Measurements from ENCODE around the gene SHANK2.
A peak's percentile ranks its signal among the peaks of the same experiment; 100 is the strongest.

Gene SHANK2

DNA sequence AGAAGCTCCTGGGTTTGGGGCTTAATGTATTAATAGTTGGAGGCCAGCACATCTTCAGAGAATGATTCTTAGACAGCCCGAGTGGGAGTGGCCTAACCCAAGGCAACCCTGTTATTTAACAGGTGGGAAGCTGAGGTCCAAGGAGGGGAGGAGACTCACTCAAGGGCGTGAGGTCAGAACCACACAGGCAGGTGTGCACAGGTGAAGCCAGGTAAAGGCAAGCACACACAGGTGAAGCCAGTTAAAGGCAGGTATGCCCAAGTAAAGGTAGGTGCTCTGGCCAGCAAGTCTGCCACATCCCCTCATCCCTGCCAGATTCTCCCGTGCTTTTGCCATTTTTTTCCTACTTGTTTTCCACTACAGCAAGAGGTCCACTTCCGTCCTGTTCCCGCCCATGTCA, 2.9 kb upstream of the SHANK2 start:
- DNase-seq (ENCODE audit: low spot score): no peak
- H3K4me3 ChIP-seq: no peak overlapping the region
- H3K27ac ChIP-seq: no peak overlapping the region
- TF ChIP-seq, protein P1, sequence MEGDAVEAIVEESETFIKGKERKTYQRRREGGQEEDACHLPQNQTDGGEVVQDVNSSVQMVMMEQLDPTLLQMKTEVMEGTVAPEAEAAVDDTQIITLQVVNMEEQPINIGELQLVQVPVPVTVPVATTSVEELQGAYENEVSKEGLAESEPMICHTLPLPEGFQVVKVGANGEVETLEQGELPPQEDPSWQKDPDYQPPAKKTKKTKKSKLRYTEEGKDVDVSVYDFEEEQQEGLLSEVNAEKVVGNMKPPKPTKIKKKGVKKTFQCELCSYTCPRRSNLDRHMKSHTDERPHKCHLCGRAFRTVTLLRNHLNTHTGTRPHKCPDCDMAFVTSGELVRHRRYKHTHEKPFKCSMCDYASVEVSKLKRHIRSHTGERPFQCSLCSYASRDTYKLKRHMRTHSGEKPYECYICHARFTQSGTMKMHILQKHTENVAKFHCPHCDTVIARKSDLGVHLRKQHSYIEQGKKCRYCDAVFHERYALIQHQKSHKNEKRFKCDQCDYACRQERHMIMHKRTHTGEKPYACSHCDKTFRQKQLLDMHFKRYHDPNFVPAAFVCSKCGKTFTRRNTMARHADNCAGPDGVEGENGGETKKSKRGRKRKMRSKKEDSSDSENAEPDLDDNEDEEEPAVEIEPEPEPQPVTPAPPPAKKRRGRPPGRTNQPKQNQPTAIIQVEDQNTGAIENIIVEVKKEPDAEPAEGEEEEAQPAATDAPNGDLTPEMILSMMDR (IDR thresholded peaks at IDR 0.05): no peak

DNA sequence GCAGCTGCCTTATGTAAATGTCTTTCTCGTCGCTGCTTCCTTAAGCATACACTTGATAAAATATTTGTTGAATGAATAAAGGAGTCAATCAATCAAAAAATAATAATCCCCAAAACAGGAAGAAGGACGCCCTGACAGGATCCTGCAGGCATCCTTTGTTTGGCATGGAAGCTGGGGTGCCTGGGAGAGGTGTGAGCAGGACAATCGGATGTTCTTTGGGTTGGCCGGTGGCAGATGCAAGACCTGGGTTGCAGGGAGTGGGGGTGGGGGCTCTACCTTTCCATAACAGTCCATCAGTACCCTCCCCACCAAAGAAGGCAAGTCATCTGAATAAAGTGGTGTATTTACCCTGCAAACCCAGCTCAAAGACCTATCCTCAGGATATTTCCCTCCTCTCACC, 1.4 kb upstream of the SHANK2 start:
- H3K27ac ChIP-seq: no peak overlapping the region
- no peak for DNase-seq (ENCODE audit: low spot score)
- no peak overlapping the region for H3K4me3 ChIP-seq
- TF ChIP-seq, protein P1 (IDR thresholded peaks at IDR 0.05): no peak

DNA sequence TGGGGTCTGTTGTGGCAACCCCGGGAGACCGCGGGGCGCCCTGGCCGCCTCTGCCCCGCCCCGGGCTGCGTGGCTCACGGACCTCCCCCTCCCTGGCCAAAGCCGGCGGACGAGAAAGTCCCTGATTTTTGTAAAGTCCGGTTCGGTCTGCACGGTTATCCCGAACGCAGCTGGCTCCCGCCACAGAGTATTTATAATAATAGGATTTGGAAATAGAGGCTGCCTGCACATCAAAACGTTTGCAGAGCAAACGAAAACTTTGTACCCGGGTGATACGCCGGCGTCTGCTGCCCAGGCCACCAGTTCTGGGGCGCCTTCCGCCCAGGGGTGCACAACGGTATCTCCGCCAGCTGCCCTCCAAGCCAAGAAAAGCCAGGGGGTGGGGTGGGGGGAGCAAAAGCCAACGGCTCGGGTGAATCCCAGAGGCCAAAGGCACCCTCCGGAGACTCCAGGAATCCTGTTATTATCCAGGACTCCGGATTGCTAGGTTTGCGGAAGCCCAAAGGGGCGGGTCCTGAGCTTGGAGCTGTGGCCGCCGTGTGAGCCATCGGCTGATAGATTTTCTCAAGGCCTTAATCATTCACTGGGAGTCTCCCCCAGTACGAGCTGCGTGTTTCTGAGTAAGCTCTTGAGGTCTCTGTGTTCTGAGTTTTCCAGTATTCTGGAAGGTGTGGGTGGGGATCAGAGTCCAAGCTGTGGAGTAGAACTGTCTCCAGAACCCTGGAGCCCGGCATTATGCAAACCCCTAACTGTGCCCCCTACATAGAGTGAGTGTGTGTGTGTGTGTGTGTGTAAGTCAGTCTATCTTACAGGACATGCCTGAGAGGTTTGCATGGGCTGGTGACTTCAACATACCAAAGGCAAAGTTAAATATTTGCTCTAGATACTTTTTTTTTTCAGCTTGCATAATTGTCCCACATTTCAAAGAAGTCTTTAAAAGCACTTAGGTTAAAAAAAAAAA, 673 bp upstream of the SHANK2 start:
- DNase-seq (ENCODE audit: low spot score): no peak
- peak overlapping the region; percentile 67 for H3K4me3 ChIP-seq
- TF ChIP-seq, protein P1 (IDR thresholded peaks at IDR 0.05): no peak
- no peak overlapping the region for H3K27ac ChIP-seq

DNA sequence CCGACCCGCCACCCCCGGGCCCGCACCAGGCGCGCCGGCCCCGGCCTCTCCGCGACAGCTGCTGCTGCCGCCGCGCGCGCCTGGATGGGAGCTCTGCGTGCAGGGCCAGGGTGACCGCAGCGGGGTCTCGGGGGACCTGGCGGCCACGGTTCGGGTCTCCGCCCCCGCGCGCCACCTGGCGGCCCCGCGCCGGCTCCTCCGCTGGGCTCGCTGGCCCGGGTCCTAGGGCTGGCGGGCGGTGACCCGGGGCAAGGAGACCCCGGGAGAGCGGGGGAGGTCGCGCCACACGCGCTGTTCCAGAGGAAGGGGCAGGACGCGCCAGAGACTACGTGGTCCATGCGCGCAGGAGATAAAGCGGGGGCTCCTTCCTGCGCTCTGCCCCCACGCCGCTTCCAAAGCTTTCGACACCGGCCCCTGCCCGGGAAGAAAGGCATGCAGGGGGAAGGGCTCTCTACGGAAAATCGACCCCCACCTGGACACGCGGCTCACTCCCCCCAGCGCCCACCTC, 562 bp downstream of the SHANK2 start:
- no peak overlapping the region for H3K27ac ChIP-seq
- DNase-seq (ENCODE audit: low spot score): no peak
- TF ChIP-seq, protein P1 (IDR thresholded peaks at IDR 0.05): no peak

DNA sequence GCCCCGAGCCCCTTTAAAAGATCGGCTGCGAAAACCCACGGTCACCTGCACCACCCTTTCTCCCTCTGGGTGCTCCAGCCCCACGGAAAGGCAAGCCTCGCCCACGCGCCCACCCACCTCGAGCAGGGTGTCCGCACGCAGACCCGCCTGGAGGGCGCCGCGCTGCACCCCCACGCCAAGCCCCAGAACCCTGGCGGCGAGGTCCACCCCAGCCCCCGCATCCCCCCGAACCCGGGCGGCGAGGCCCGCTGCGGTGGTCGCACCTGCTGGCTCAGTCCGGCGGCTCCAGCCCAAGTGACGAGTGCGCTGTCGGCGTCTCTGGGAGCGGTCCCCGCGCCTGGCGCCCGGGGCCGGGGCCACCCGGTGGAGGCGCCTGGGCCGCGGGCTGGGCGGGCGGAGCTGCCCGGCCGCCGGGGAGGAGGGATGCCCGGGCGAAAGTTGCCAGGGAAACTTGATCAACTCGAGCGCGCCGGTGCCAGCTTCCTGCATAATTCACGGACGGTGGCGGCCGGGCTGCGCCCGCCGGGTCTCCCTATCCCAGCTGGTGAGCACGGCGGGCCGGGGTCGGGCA, 1.1 kb downstream of the SHANK2 start:
- DNase-seq (ENCODE audit: low spot score): no peak
- Histone ChIP-seq H3K4me3 (peak overlapping the region; percentile 67), H3K27ac (no peak overlapping the region)
- TF ChIP-seq, protein P1 (IDR thresholded peaks at IDR 0.05): no peak

More for the DNA sequence above, 562 bp downstream of the SHANK2 start:
- peak overlapping the region; percentile 67 for H3K4me3 ChIP-seq

DNA sequence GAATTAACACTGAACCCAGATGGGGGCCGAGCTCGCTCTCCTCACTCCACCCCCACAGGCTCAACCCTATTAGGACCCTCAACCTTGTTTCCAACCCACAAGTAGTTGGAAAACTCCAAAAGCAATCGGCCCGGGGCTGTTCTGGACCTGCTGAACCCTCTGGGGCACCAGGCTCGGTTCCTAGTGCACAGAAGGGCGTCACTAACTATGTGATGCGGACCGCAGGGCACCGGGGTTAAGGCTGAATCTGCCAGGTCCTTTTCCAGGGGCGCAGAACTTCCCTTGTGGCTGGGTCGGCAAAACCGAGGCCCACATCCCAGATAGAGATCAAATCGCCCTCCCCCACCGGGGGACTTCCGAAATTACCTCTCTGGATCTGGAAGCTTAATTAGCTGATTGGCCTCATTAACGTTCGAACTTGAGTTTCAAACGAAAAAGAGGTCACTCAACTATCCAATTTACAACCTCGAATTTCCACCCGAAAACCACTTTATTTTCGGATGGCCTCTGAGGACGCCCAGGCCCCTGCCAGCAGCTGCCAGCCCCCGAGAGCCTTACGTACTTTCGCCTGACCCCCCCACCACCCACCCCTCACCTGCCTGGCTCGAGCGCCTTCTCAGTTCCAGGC, 1.7 kb downstream of the SHANK2 start:
- Histone ChIP-seq H3K27ac (no peak overlapping the region), H3K4me3 (no peak overlapping the region)
- TF ChIP-seq, protein P1 (IDR thresholded peaks at IDR 0.05): no peak
- DNase-seq (ENCODE audit: low spot score): no peak
